Measurements from ENCODE around the gene EPC1. TPM values are rescaled to one million over a fixed set of nuclear protein-coding genes. Genes with fewer than 3 reads are reported as not detected.
"Not testable (repeated sequence)": the region's sequence is repeated elsewhere in the genome, so short reads cannot be mapped to it uniquely, and the experiment has no call there.

The EPC1 gene
- total and polyA plus RNA-seq, 9 donors, result 32.5 to 42.5 (median 38.0) TPM

- no peak overlapping the region for H3K4me3 ChIP-seq (ENCODE audit: low read length)
- no peaks in the 10 kb centered on the region for H3K9me3 ChIP-seq (replicated peaks; ENCODE audit: control insufficient read depth, low read depth, low read length)
- H3K36me3 ChIP-seq (ENCODE audit: control insufficient read depth, insufficient read depth, low read length), result peaks cover 29% of the 10 kb centered on the region
Measured at GRCh38 chr10:32266566-32266965, 80.4 kb downstream of the EPC1 start.

GRCh38 chr10:32265756-32266155 is 81.2 kb downstream of the EPC1 start:
- Histone ChIP-seq H3K4me3 (ENCODE audit: low read length) (no peak overlapping the region), H3K27ac (ENCODE audit: low read length) (no peak overlapping the region), H3K36me3 (ENCODE audit: control insufficient read depth, insufficient read depth, low read length) (peaks cover 22% of the 10 kb centered on the region), H3K27me3 (ENCODE audit: control insufficient read depth, insufficient read depth, low read length) (no peaks in the 10 kb centered on the region), H3K4me1 (ENCODE audit: control insufficient read depth, insufficient read depth, low read length) (no peaks in the 10 kb centered on the region), H3K9me3 (replicated peaks; ENCODE audit: control insufficient read depth, low read depth, low read length) (no peaks in the 10 kb centered on the region)
- no CpG with 5 or more reads among the region's 2 CpGs for WGBS (ENCODE audit: insufficient coverage)
- no peak for DNase-seq

More at GRCh38 chr10:32266566-32266965, 80.4 kb downstream of the EPC1 start:
- no peaks in the 10 kb centered on the region for H3K27me3 ChIP-seq (ENCODE audit: control insufficient read depth, insufficient read depth, low read length)
- no peak overlapping the region for H3K27ac ChIP-seq (ENCODE audit: low read length)
- 91% methylated on average over 1 of the region's 2 CpGs for WGBS (ENCODE audit: insufficient coverage)
- no peaks in the 10 kb centered on the region for H3K4me1 ChIP-seq (ENCODE audit: control insufficient read depth, insufficient read depth, low read length)
- no peak for DNase-seq

- Histone ChIP-seq H3K36me3 (ENCODE audit: control insufficient read depth, insufficient read depth, low read length) (peaks cover 8% of the 10 kb centered on the region), H3K4me3 (ENCODE audit: low read length) (no peak overlapping the region), H3K27me3 (ENCODE audit: control insufficient read depth, insufficient read depth, low read length) (no peaks in the 10 kb centered on the region), H3K4me1 (ENCODE audit: control insufficient read depth, insufficient read depth, low read length) (no peaks in the 10 kb centered on the region), H3K9me3 (replicated peaks; ENCODE audit: control insufficient read depth, low read depth, low read length) (no peaks in the 10 kb centered on the region), H3K27ac (ENCODE audit: low read length) (no peak overlapping the region)
- WGBS (ENCODE audit: insufficient coverage), result no CpG with 5 or more reads among the region's 1 CpG
- no peak for DNase-seq
Measured at GRCh38 chr10:32263300-32263699, 83.7 kb downstream of the EPC1 start.

DNA sequence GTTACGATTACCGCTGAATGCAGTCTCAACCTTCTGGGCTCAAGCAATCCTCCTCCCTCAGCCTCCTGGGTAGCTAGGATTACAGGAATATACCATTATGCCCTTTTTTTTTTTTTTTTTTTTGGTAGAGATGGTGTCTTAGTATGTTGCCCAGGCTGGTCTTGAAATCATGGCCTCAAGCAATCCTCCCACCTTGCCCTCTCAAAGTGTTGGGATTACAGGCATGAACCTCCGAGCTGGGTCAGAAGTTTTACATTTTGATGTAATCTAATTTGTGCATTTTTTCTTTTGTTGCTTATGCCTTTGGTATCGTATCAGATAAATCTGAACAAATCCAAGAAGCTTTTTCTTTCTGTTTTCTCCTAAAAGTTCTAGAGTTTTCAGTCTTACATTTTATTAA is 87.4 kb downstream of the EPC1 start:
- Histone ChIP-seq H3K27me3 (ENCODE audit: control insufficient read depth, insufficient read depth, low read length) (no peaks in the 10 kb centered on the region), H3K9me3 (replicated peaks; ENCODE audit: control insufficient read depth, low read depth, low read length) (no peaks in the 10 kb centered on the region), H3K27ac (ENCODE audit: low read length) (no peak overlapping the region), H3K4me3 (ENCODE audit: low read length) (no peak overlapping the region), H3K36me3 (ENCODE audit: control insufficient read depth, insufficient read depth, low read length) (no peaks in the 10 kb centered on the region), H3K4me1 (ENCODE audit: control insufficient read depth, insufficient read depth, low read length) (no peaks in the 10 kb centered on the region)
- DNase-seq, result no peak
- no CpG with 5 or more reads among the region's 4 CpGs for WGBS (ENCODE audit: insufficient coverage)

DNA sequence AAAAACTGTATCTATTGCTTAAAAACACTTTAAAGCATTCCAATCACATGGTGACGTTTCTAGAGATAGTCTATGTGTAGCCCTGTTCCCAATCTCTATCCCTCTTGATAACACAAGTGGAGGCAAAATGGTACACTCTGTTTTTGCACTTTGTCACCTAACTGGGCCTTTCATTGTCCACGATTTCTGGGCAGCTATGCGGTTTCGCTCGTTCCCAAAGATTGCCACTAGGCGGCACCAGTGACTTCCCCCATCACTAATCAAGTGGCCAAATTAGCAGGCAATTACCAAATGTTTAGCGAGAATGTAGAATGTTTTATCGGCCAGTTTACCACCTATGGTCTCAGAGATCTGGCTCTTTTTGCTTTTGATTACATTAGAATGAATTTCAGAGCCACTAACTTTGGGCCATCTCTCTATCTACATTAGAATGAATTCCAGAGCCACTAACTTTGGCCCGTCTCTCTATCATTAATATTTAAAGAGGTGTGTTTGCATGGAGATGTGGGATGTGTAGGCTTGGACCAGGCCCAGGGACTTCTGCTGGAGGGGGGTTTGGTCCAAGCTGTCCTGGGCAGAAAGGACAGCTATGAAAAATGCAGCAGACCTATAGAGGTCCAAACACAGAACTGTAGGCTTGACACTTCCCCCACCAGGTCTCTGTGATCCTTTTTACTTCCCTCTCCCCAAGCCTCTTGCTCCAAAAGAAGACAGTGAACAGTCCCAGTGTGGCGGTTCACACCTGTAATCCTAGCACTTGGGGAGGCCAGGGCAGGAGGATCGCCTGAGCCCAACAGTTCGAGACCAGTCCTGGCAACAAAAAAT is 90.1 kb downstream of the EPC1 start:
- Histone ChIP-seq H3K27ac (ENCODE audit: low read length) (no peak overlapping the region), H3K4me3 (ENCODE audit: low read length) (no peak overlapping the region), H3K27me3 (ENCODE audit: control insufficient read depth, insufficient read depth, low read length) (no peaks in the 10 kb centered on the region), H3K9me3 (replicated peaks; ENCODE audit: control insufficient read depth, low read depth, low read length) (no peaks in the 10 kb centered on the region), H3K4me1 (ENCODE audit: control insufficient read depth, insufficient read depth, low read length) (no peaks in the 10 kb centered on the region), H3K36me3 (ENCODE audit: control insufficient read depth, insufficient read depth, low read length) (no peaks in the 10 kb centered on the region)
- WGBS (ENCODE audit: insufficient coverage), result 36% methylated on average over 7 of the region's 12 CpGs
- DNase-seq, result peak; percentile 52

GRCh38 chr10:32253821-32254220 is 93.1 kb downstream of the EPC1 start:
- no peaks in the 10 kb centered on the region for H3K27me3 ChIP-seq (ENCODE audit: control insufficient read depth, insufficient read depth, low read length)

DNA sequence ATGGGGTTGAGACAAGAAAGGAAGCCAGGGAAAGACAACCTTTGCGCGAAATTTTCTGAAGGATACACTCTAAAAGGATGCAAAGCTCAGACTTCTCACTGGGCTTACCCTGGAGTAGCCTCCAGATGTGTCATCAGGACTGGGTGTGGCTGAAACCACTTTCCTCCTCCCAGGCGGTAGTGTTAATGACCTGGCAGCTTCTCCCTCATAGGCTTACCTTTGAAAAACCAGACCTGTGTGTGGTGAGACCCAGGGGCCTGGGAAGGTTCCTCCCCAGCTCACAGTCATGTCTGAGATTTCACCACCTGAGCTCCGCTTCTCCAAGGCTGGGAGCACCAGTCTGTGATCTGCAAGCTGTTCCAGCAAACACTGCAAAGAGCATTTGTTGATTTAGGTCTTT is 93.7 kb downstream of the EPC1 start:
- H3K36me3 ChIP-seq (ENCODE audit: control insufficient read depth, insufficient read depth, low read length), result no peaks in the 10 kb centered on the region
- DNase-seq, result no peak
- no CpG with 5 or more reads among the region's 4 CpGs for WGBS (ENCODE audit: insufficient coverage)

More at GRCh38 chr10:32253821-32254220, 93.1 kb downstream of the EPC1 start:
- Histone ChIP-seq H3K4me3 (ENCODE audit: low read length) (no peak overlapping the region), H3K9me3 (replicated peaks; ENCODE audit: control insufficient read depth, low read depth, low read length) (no peaks in the 10 kb centered on the region), H3K4me1 (ENCODE audit: control insufficient read depth, insufficient read depth, low read length) (no peaks in the 10 kb centered on the region), H3K36me3 (ENCODE audit: control insufficient read depth, insufficient read depth, low read length) (no peaks in the 10 kb centered on the region), H3K27ac (ENCODE audit: low read length) (no peak overlapping the region)
- WGBS (ENCODE audit: insufficient coverage), result 67% methylated on average over 1 of the region's 2 CpGs
- no peak for DNase-seq

GRCh38 chr10:32250489-32250888 is 96.5 kb downstream of the EPC1 start:
- H3K36me3 ChIP-seq (ENCODE audit: control insufficient read depth, insufficient read depth, low read length); H3K4me1 ChIP-seq (ENCODE audit: control insufficient read depth, insufficient read depth, low read length): not testable (repeated sequence)
- WGBS (ENCODE audit: insufficient coverage), result no CpG with 5 or more reads among the region's 3 CpGs

More for the DNA sequence above, 93.7 kb downstream of the EPC1 start:
- Histone ChIP-seq H3K27me3 (ENCODE audit: control insufficient read depth, insufficient read depth, low read length) (no peaks in the 10 kb centered on the region), H3K27ac (ENCODE audit: low read length) (no peak overlapping the region), H3K9me3 (replicated peaks; ENCODE audit: control insufficient read depth, low read depth, low read length) (no peaks in the 10 kb centered on the region), H3K4me3 (ENCODE audit: low read length) (no peak overlapping the region), H3K4me1 (ENCODE audit: control insufficient read depth, insufficient read depth, low read length) (no peaks in the 10 kb centered on the region)

DNA sequence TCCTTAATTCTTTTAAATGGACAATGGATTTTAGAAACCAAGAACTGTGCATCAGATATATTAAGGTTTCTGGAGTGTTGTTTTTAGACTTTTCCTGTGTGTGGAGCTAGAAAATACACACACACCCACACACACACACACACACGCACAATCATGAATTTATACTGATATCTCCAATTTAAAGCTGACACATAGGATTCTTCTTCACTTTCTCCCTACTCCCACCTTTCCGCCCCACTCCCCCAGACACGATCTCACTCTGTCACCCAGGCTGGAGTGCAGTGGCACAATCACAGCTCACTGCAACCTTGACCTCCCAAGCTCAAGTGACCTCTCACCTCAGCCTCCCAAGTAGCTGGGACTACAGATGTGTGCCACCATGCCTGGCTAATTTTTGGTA is 100.3 kb downstream of the EPC1 start:
- Histone ChIP-seq H3K9me3 (replicated peaks; ENCODE audit: control insufficient read depth, low read depth, low read length) (no peaks in the 10 kb centered on the region), H3K4me1 (ENCODE audit: control insufficient read depth, insufficient read depth, low read length) (peaks cover 4% of the 10 kb centered on the region), H3K27ac (ENCODE audit: low read length) (no peak overlapping the region), H3K27me3 (ENCODE audit: control insufficient read depth, insufficient read depth, low read length) (no peaks in the 10 kb centered on the region), H3K4me3 (ENCODE audit: low read length) (no peak overlapping the region), H3K36me3 (ENCODE audit: control insufficient read depth, insufficient read depth, low read length) (no peaks in the 10 kb centered on the region)
- WGBS (ENCODE audit: insufficient coverage), result 93% methylated on average over 2 of the region's 3 CpGs
- DNase-seq, result no peak

More at GRCh38 chr10:32250489-32250888, 96.5 kb downstream of the EPC1 start:
- H3K9me3 ChIP-seq (replicated peaks; ENCODE audit: control insufficient read depth, low read depth, low read length); H3K4me3 ChIP-seq (ENCODE audit: low read length); DNase-seq; H3K27ac ChIP-seq (ENCODE audit: low read length); H3K27me3 ChIP-seq (ENCODE audit: control insufficient read depth, insufficient read depth, low read length): not testable (repeated sequence)

- Histone ChIP-seq H3K36me3 (ENCODE audit: control insufficient read depth, insufficient read depth, low read length) (no peaks in the 10 kb centered on the region), H3K27me3 (ENCODE audit: control insufficient read depth, insufficient read depth, low read length) (no peaks in the 10 kb centered on the region), H3K9me3 (replicated peaks; ENCODE audit: control insufficient read depth, low read depth, low read length) (no peaks in the 10 kb centered on the region), H3K4me1 (ENCODE audit: control insufficient read depth, insufficient read depth, low read length) (peaks cover 4% of the 10 kb centered on the region), H3K4me3 (ENCODE audit: low read length) (no peak overlapping the region), H3K27ac (ENCODE audit: low read length) (no peak overlapping the region)
- DNase-seq, result no peak
- 80% methylated on average over 1 of the region's 8 CpGs for WGBS (ENCODE audit: insufficient coverage)
Measured at GRCh38 chr10:32245760-32246159, 101.2 kb downstream of the EPC1 start.
